Measurements from ENCODE around the gene ZNF43. TPM values are rescaled to one million over a fixed set of nuclear protein-coding genes. Genes with fewer than 3 reads are reported as not detected.
A peak's percentile ranks its signal among the peaks of the same experiment; 100 is the strongest.

The ZNF43 gene
- total and polyA plus RNA-seq, 2 of the 13 experiments (the other 11 are each of a cell fraction or from before 2014, with no cell fraction given) = 2.9 to 8.5 TPM

GRCh38 chr19:21767065-21767800 is 68.7 kb downstream of the ZNF43 start, which contains the start of gene ZNF100 (continued):
- no peak for TF ChIP-seq ZNF513 (CRISPR knock-in tag; conservative IDR thresholded peaks at IDR 0.05)
- TF ChIP-seq CEBPG (CRISPR knock-in tag; IDR thresholded peaks at IDR 0.05) = 0 out of 2 replicates have a peak, but pooled peaks have one; percentile 9
- TF ChIP-seq ZNF639 (CRISPR knock-in tag; conservative IDR thresholded peaks at IDR 0.05) = no peak
- no peak for TF ChIP-seq REXO4 (CRISPR knock-in tag; IDR thresholded peaks at IDR 0.05; ENCODE audit: borderline replicate concordance)
- TF ChIP-seq ZNF451 (CRISPR knock-in tag; IDR thresholded peaks at IDR 0.05) = 0 out of 2 replicates have a peak, but pooled peaks have one; percentile 36
- TF ChIP-seq HMG20A (CRISPR knock-in tag; IDR thresholded peaks at IDR 0.05; ENCODE audit: borderline replicate concordance) = no peak
- TF ChIP-seq CC2D1A (CRISPR knock-in tag; IDR thresholded peaks at IDR 0.05) = no peak
- peak; percentile 72; the same call in 1 of the 2 replicates for TF ChIP-seq MXD1 (CRISPR knock-in tag; IDR thresholded peaks at IDR 0.05)
- peak; percentile 39 for TF ChIP-seq SALL1 (CRISPR knock-in tag; IDR thresholded peaks at IDR 0.05)
- no peak for TF ChIP-seq MZF1 (CRISPR knock-in tag; IDR thresholded peaks at IDR 0.05; ENCODE audit: borderline replicate concordance)
- no peak for TF ChIP-seq ZNF207 (IDR thresholded peaks at IDR 0.05; ENCODE audit: borderline replicate concordance)
- no peak for TF ChIP-seq ZNF484 (CRISPR knock-in tag; IDR thresholded peaks at IDR 0.05; ENCODE audit: borderline replicate concordance, low read depth)
- TF ChIP-seq ZNF577 (CRISPR knock-in tag; IDR thresholded peaks at IDR 0.05; ENCODE audit: borderline replicate concordance, low read depth) = no peak
- TF ChIP-seq HNRNPL (IDR thresholded peaks at IDR 0.05; ENCODE audit: low read depth, low read length) = no peak
- peak; percentile 49; the same call in 1 of the 2 replicates for TF ChIP-seq ZNF335 (CRISPR knock-in tag; IDR thresholded peaks at IDR 0.05)
- TF ChIP-seq SOX13 (IDR thresholded peaks at IDR 0.05) = no peak
- TF ChIP-seq SOX13 (CRISPR knock-in tag; conservative IDR thresholded peaks at IDR 0.05 in 1 of 2, IDR thresholded peaks at IDR 0.05 in 1 of 2) = no peak
- no peak for TF ChIP-seq CCAR2 (optimal IDR thresholded peaks at IDR 0.05; ENCODE audit: low read depth, low read length)
- no peak for TF ChIP-seq IRF2 (CRISPR knock-in tag; IDR thresholded peaks at IDR 0.05)
- TF ChIP-seq ZNF34 (CRISPR knock-in tag; IDR thresholded peaks at IDR 0.05; ENCODE audit: borderline replicate concordance) = no peak
- no peak for TF ChIP-seq MTA3 (CRISPR knock-in tag; IDR thresholded peaks at IDR 0.05)
- no peak for TF ChIP-seq DBP (CRISPR knock-in tag; IDR thresholded peaks at IDR 0.05; ENCODE audit: not compliant biosample characterization)
- no peak for TF ChIP-seq RNF219 (CRISPR knock-in tag; IDR thresholded peaks at IDR 0.05)
- no peak for TF ChIP-seq ZNF143 (CRISPR knock-in tag; IDR thresholded peaks at IDR 0.05)
- TF ChIP-seq TRIM24 (CRISPR knock-in tag; IDR thresholded peaks at IDR 0.05) = no peak
